Uterus (tissue), 2 donors: ENCODE data around the gene ARID5A.

ENCODE experiments used
- POLR2A ChIP-seq, 2 donors: fragments of 450-650 bp; IDR thresholded peaks; one replicate each; pipeline ENCODE4 v1.6.1; 2016; ENCODE audit warnings: antibody characterized with exemption in 2 of 2, mild to moderate bottlenecking in 1 of 2, moderate library complexity in 1 of 2
- TF ChIP-seq, protein P1 (sequence below), 4 experiments: fragments of 200-600 bp in 2 of 4; fragments of 450-650 bp in 2 of 4; sonication (generic) in 2 of 4; IDR thresholded peaks; one replicate each; pipeline ENCODE4 v1.5.1; 2016 to 2019; ENCODE audit warnings: antibody characterized with exemption in 4 of 4, mild to moderate bottlenecking in 2 of 4, moderate library complexity in 1 of 4

DNA sequence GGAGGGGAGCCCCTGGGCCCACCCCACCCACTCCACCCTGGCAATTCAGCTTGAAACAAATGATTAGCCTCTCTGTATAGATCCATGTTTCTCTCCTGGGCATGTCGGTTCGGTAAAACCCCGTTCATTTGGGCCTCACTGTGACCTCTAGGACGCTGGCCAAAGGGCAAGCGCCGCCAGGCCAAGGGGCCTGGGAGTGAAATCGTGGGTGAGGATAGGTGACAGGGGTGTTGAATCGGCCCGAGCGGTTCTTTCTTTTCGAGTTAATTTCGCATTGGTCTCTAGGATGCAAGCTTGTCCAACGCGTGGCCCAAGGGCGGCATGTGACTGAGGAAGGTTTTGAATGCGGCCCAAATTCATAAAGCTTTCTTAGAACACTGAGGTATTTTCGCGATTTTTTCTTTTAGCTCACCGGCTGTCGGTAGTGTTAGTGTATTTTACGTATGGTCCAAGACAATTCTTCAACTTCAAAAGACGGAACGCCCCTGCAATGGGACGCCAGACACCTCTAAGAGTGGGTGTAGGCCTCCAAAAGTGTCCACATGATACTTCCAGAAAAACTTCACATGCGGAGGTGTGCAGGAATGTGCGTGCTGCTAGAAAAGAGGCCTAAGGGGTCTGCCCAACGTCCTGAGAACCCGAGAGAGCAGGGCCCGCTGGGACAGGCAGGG lies 9.8 kb upstream of the ARID5A start:
- no peak for TF ChIP-seq POLR2A (IDR thresholded peaks at IDR 0.05)
- TF ChIP-seq, protein P1, sequence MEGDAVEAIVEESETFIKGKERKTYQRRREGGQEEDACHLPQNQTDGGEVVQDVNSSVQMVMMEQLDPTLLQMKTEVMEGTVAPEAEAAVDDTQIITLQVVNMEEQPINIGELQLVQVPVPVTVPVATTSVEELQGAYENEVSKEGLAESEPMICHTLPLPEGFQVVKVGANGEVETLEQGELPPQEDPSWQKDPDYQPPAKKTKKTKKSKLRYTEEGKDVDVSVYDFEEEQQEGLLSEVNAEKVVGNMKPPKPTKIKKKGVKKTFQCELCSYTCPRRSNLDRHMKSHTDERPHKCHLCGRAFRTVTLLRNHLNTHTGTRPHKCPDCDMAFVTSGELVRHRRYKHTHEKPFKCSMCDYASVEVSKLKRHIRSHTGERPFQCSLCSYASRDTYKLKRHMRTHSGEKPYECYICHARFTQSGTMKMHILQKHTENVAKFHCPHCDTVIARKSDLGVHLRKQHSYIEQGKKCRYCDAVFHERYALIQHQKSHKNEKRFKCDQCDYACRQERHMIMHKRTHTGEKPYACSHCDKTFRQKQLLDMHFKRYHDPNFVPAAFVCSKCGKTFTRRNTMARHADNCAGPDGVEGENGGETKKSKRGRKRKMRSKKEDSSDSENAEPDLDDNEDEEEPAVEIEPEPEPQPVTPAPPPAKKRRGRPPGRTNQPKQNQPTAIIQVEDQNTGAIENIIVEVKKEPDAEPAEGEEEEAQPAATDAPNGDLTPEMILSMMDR (IDR thresholded peaks at IDR 0.05): no peak
